SU-DHL-6 (cell line): ENCODE data around the gene PPP6R3.

Experiments used
- EZH2phosphoT487 ChIP-seq: fragments of 200-600 bp; sonication (generic), shearing (Covaris generic); conservative IDR thresholded peaks from 2 replicates; pipeline ENCODE4 v1.6.1; 2018; ENCODE audit warnings: mild to moderate bottlenecking, antibody characterized with exemption, low read length, moderate library complexity, mixed read lengths
- TF ChIP-seq, protein P1 (sequence below): fragments of 200-600 bp; sonication (generic); IDR thresholded peaks from one replicate; pipeline ENCODE4 v1.5.1; 2017; ENCODE audit warnings: antibody characterized with exemption, mild to moderate bottlenecking, low read length, moderate library complexity; ENCODE audit not compliant: insufficient read depth, poor library complexity, severe bottlenecking

- TF ChIP-seq, protein P1, sequence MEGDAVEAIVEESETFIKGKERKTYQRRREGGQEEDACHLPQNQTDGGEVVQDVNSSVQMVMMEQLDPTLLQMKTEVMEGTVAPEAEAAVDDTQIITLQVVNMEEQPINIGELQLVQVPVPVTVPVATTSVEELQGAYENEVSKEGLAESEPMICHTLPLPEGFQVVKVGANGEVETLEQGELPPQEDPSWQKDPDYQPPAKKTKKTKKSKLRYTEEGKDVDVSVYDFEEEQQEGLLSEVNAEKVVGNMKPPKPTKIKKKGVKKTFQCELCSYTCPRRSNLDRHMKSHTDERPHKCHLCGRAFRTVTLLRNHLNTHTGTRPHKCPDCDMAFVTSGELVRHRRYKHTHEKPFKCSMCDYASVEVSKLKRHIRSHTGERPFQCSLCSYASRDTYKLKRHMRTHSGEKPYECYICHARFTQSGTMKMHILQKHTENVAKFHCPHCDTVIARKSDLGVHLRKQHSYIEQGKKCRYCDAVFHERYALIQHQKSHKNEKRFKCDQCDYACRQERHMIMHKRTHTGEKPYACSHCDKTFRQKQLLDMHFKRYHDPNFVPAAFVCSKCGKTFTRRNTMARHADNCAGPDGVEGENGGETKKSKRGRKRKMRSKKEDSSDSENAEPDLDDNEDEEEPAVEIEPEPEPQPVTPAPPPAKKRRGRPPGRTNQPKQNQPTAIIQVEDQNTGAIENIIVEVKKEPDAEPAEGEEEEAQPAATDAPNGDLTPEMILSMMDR, result no peak
- TF ChIP-seq EZH2phosphoT487, result no peak
Observed at GRCh38 chr11:68533945-68534344, 73.4 kb downstream of the PPP6R3 start.
